Cardiac muscle cell (in vitro differentiated cells and primary cell): ENCODE measurements around the gene FEZF1. TPM values are rescaled to one million over a fixed set of nuclear protein-coding genes. Genes with fewer than 3 reads are reported as not detected.
"Not testable (repeated sequence)": the region's sequence is repeated elsewhere in the genome, so short reads cannot be mapped to it uniquely, and the experiment has no call there.

ENCODE experiments used
- DNase-seq, 2 donors: peaks; one replicate each; pipeline versions ENCODE4 v3.0.0 to v3.0.0-alpha.2; 2010 to 2017; ENCODE audit warnings: low read depth in 1 of 2, low spot score in 1 of 2
- H3K27ac ChIP-seq: fragments of 200-600 bp; sonication (generic); 2 replicates; pipeline ENCODE4 v1.5.1; 2016
- H3K27me3 ChIP-seq: fragments of 200-600 bp; sonication (generic); 2 replicates; pipeline ENCODE4 v1.6.0; 2016; ENCODE audit warnings: control low read depth
- H3K36me3 ChIP-seq: fragments of 200-600 bp; sonication (generic); 2 replicates; pipeline ENCODE4 v1.5.1; 2016; ENCODE audit warnings: control low read depth
- H3K4me1 ChIP-seq: fragments of 200-600 bp; sonication (generic); 2 replicates; pipeline ENCODE4 v1.8.1; 2017; ENCODE audit warnings: low read depth, mild to moderate bottlenecking, mixed run types
- H3K4me3 ChIP-seq: fragments of 200-600 bp; sonication (generic); 2 replicates; pipeline ENCODE4 v1.5.1; 2016; ENCODE audit warnings: mild to moderate bottlenecking
- H3K9me3 ChIP-seq: fragments of 200-600 bp; sonication (generic); 2 replicates; pipeline ENCODE4 v1.5.1; 2017; ENCODE audit warnings: low read depth, mild to moderate bottlenecking, control low read depth
- polyA plus RNA-seq: library from polyadenylated mRNA; unstranded; fragments of >200 nt; fragmentation: Nextera tagmentation; extraction: Ambion mirVana; gene quantifications from 2 replicates; pipeline ENCODE4 v1.2.1, GENCODE V29; 2016
- total RNA-seq: library from RNA; depleted of rRNA; stranded (reverse); fragments of >200 nt; gene quantifications from 2 replicates; pipeline ENCODE4 v1.2.3, GENCODE V29; 2016
- TF ChIP-seq, protein P1 (sequence below): IDR thresholded peaks from 2 replicates; pipeline ENCODE4 v1.5.1; 2012; ENCODE audit warnings: low read depth, mild to moderate bottlenecking, low read length

The FEZF1 gene
- total and polyA plus RNA-seq, 2 experiments from 2014 or later = not detected

DNA sequence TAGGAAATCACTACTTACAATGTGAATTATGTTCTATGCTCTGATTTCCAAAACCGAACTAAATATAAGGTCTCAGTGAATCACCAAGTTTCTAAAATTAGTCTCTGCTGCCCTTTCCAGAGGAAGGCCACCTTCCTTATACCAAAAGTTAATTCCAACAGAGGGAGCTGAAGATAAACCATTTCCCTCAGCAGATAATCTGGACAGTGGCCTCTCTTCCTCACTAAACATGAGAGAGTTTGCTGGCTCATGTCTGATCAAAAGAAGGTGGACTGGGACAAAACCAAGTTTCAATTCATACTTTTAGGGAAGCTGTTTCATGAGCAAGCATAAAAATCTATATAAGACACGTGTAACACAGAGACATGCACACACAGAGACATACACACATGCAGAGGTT lies 6.4 kb downstream of the FEZF1 start:
- no peaks in the 10 kb centered on the region for H3K4me1 ChIP-seq
- no peaks in the 10 kb centered on the region for H3K9me3 ChIP-seq
- no peak overlapping the region for H3K4me3 ChIP-seq
- H3K27ac ChIP-seq = no peak overlapping the region
- TF ChIP-seq, protein P1, sequence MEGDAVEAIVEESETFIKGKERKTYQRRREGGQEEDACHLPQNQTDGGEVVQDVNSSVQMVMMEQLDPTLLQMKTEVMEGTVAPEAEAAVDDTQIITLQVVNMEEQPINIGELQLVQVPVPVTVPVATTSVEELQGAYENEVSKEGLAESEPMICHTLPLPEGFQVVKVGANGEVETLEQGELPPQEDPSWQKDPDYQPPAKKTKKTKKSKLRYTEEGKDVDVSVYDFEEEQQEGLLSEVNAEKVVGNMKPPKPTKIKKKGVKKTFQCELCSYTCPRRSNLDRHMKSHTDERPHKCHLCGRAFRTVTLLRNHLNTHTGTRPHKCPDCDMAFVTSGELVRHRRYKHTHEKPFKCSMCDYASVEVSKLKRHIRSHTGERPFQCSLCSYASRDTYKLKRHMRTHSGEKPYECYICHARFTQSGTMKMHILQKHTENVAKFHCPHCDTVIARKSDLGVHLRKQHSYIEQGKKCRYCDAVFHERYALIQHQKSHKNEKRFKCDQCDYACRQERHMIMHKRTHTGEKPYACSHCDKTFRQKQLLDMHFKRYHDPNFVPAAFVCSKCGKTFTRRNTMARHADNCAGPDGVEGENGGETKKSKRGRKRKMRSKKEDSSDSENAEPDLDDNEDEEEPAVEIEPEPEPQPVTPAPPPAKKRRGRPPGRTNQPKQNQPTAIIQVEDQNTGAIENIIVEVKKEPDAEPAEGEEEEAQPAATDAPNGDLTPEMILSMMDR = no peak
- peaks cover 96% of the 10 kb centered on the region for H3K27me3 ChIP-seq
- no peak for DNase-seq
- no peaks in the 10 kb centered on the region for H3K36me3 ChIP-seq

DNA sequence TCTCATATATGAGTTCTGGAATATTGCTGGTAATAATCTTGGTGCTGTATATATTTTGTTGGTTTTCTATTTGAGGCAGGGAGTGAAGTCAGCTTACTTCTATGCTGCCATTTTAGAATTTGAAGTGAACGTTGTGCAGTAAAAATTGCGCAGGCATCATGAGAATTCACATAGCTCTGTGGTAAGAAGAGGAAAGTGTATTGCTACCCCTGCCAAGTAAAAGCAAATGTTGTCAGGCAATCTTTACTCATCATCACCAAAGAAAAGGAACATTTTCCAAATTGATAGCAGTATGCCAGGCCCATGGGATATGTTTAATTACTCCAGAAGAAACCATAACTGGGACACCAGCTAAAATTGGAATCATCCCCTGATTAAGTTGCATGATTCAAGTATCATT lies 13.4 kb downstream of the FEZF1 start:
- Histone ChIP-seq H3K4me1 (no peaks in the 10 kb centered on the region), H3K27me3 (peaks cover 31% of the 10 kb centered on the region), H3K36me3 (no peaks in the 10 kb centered on the region), H3K27ac (no peak overlapping the region), H3K9me3 (no peaks in the 10 kb centered on the region), H3K4me3 (no peak overlapping the region)
- DNase-seq = no peak
- TF ChIP-seq, protein P1 = no peak

- no peaks in the 10 kb centered on the region for H3K4me1 ChIP-seq
- no peaks in the 10 kb centered on the region for H3K36me3 ChIP-seq
- H3K27ac ChIP-seq = no peak overlapping the region
- H3K9me3 ChIP-seq = no peaks in the 10 kb centered on the region
- peaks cover 24% of the 10 kb centered on the region for H3K27me3 ChIP-seq
- no peak overlapping the region for H3K4me3 ChIP-seq
- no peak for DNase-seq
- TF ChIP-seq, protein P1 = no peak
Measured at GRCh38 chr7:122290476-122290875, 14.1 kb downstream of the FEZF1 start.

GRCh38 chr7:122289426-122289825 lies 15.1 kb downstream of the FEZF1 start:
- no peak for DNase-seq
- Histone ChIP-seq H3K4me1 (no peaks in the 10 kb centered on the region), H3K36me3 (no peaks in the 10 kb centered on the region), H3K27me3 (peaks cover 14% of the 10 kb centered on the region), H3K27ac (no peak overlapping the region), H3K9me3 (no peaks in the 10 kb centered on the region), H3K4me3 (no peak overlapping the region)
- TF ChIP-seq, protein P1 = no peak

DNA sequence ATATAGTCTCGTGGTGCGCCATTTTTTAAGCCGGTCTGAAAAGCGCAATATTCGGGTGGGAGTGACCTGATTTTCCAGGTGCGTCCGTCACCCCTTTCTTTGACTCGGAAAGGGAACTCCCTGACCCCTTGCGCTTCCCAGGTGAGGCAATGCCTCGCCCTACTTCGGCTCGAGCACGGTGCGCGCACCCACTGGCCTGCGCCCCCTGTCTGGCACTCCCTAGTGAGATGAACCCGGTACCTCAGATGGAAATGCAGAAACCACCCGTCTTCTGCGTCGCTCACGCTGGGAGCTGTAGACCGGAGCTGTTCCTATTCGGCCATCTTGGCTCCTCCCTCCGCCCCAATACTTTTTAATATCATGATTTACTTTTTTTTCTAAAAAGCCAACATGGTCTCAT lies 19.9 kb downstream of the FEZF1 start:
- not testable (repeated sequence) for H3K27ac ChIP-seq, H3K9me3 ChIP-seq, H3K4me3 ChIP-seq, H3K27me3 ChIP-seq, H3K4me1 ChIP-seq, H3K36me3 ChIP-seq, DNase-seq

- DNase-seq = no peak
- Histone ChIP-seq H3K36me3 (no peaks in the 10 kb centered on the region), H3K9me3 (no peaks in the 10 kb centered on the region), H3K27ac (no peak overlapping the region), H3K4me1 (peaks cover 6% of the 10 kb centered on the region), H3K4me3 (no peak overlapping the region), H3K27me3 (peaks cover 23% of the 10 kb centered on the region)
- TF ChIP-seq, protein P1 = no peak
Measured at GRCh38 chr7:122273117-122273516, 31.4 kb downstream of the FEZF1 start.
